GM13977 (cell line): ENCODE data around the gene HCN2.
"Not testable (repeated sequence)": the region's sequence is repeated elsewhere in the genome, so short reads cannot be mapped to it uniquely, and the experiment has no call there.

Experiments
- DNase-seq: peaks from one replicate; pipeline ENCODE4 v3.0.0; 2012; ENCODE audit warnings: low spot score
- in situ Hi-C: fragments of 300-500 bp; cut with MboI; formaldehyde crosslinking; loops from one replicate; pipeline ENCODE4 v1.12.0; 2022; ENCODE audit warnings: low sequenced_read_pairs, low pct_unique_long_range_greater_than_20kb, mixed read lengths, inconsistent platforms; ENCODE audit not compliant: unreplicated experiment
- TF ChIP-seq, protein P1 (sequence below): IDR thresholded peaks from 2 replicates; pipeline ENCODE4 v1.5.1; 2012; ENCODE audit warnings: mild to moderate bottlenecking, control low read depth; ENCODE audit not compliant: insufficient read depth; ENCODE audit errors: extremely low read depth, missing control alignments

The HCN2 gene

GRCh38 chr19:602391-603301, 13.0 kb downstream of the HCN2 start:
- DNase-seq = no peak
- TF ChIP-seq, protein P1, sequence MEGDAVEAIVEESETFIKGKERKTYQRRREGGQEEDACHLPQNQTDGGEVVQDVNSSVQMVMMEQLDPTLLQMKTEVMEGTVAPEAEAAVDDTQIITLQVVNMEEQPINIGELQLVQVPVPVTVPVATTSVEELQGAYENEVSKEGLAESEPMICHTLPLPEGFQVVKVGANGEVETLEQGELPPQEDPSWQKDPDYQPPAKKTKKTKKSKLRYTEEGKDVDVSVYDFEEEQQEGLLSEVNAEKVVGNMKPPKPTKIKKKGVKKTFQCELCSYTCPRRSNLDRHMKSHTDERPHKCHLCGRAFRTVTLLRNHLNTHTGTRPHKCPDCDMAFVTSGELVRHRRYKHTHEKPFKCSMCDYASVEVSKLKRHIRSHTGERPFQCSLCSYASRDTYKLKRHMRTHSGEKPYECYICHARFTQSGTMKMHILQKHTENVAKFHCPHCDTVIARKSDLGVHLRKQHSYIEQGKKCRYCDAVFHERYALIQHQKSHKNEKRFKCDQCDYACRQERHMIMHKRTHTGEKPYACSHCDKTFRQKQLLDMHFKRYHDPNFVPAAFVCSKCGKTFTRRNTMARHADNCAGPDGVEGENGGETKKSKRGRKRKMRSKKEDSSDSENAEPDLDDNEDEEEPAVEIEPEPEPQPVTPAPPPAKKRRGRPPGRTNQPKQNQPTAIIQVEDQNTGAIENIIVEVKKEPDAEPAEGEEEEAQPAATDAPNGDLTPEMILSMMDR = no peak
- in situ Hi-C loops = no loop called here

- DNase-seq, in situ Hi-C loops: not testable (repeated sequence)
These were observed 13.6 kb downstream of the HCN2 start for GRCh38 chr19:603302-603639.

DNA sequence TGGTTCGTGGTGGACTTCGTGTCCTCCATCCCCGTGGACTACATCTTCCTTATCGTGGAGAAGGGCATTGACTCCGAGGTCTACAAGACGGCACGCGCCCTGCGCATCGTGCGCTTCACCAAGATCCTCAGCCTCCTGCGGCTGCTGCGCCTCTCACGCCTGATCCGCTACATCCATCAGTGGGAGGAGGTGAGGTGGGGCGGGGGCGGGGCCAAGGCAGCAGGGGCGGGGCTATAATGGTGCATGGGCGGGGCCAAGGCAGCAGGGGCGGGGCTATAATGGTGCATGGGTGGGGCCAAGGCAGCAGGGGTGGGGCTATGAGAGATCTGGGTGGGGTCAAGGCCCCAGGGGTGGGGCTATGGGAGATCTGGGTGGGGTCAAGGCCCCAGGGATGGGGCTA, 14.1 kb downstream of the HCN2 start:
- in situ Hi-C loops, DNase-seq: not testable (repeated sequence)

DNA sequence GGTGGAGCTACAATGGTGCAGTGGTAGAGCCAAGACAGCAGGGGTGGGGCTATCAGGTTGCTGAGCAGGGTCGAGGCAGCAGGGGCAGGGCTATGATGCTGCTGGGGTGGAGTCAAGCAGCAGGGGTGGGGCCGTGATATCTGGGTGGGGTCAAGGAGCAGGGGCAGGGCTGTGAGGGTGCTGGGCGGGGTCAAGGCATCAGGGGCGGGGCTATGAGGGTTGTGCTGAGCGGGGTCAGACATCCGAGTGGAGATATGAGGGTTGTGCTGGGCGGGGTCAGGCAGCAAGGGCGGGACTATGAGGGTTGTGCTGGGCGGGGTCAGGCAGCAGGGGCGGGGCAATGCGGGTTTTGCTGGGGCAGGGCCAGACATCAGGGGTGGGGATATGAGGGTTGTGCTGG, 14.7 kb downstream of the HCN2 start:
- DNase-seq = no peak
- in situ Hi-C loops = no loop called here
- TF ChIP-seq, protein P1 = no peak

GRCh38 chr19:605061-605971, 15.6 kb downstream of the HCN2 start:
- in situ Hi-C loops, DNase-seq: not testable (repeated sequence)

GRCh38 chr19:607301-608154, 17.8 kb downstream of the HCN2 start:
- TF ChIP-seq, protein P1 = no peak
- DNase-seq = no peak
- in situ Hi-C loops = no loop called here

DNA sequence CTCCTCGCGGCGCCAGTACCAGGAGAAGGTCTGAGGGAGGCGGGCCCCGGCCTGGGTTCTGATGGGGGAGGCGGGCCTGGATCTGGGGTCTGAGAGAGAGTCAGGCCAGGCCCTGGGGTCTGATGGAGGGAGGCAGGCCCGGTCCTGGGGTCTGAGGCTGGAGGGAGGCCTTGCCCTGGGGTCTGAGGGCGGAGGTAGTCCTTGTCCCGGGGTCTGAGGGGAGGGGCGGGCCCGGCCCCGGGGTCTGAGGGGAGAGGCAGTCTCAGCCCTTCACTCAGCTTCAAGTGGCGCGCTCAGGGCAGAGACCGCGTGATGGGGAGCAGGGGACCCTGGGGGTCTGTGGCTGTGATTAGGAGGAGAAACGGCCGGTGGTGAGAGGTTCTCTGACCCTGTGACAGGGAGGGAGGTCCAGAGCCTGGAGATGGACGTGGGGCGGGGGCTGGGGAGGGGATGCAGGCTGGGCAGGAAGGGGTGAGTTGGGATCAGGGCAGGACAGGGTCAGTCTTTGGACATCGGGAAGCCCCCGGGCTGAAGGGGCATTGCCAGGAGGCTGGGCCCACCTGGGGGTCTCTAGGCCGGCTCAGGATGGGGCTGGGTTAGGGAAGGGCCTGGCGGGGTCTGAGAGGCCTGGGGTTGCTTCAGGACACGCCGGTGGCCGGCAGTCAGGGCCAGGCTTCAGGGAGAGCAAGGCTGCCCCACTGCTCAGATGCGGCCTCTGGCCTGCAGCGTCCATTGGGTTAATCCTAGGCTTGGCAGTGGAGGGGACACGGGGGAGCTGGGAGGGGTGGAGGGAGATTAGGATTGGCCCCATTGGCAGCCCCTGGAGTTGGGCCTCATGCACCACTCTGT, 18.7 kb downstream of the HCN2 start:
- in situ Hi-C loops = no loop called here
- no peak for DNase-seq
- TF ChIP-seq, protein P1 = no peak
